ENCODE results near the gene KRT33A. TPM values are rescaled to one million over a fixed set of nuclear protein-coding genes. Genes with fewer than 3 reads are reported as not detected.

Gene KRT33A
- total RNA-seq, 1 donor from 2014 or later = not detected

DNA sequence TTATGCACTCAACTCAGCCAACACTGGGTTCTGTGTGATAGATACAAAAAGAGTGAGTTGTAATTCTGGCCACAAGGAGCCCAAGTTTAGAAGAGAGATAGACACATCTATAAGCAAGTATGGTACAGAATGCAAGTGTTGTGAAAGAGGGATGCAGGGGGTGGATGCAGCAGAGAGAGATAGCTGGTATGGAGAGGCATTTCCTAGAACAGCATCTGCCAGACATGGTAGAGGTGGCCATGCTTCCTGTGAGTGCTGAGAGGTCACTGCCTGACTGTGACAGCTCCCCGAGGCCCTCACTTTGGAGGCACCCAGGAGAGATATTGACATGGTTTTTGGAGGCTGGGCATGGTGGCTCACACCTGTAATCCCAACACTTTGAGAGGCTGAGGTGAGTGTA, 39.5 kb downstream of the KRT33A start:
- H3K4me1 Mint-ChIP-seq (ENCODE audit: unreplicated experiment) = peaks cover 15% of the 10 kb centered on the region
- no peak overlapping the region for H3K27ac Mint-ChIP-seq (ENCODE audit: unreplicated experiment)
- H3K4me3 Mint-ChIP-seq (ENCODE audit: unreplicated experiment) = no peak overlapping the region
- H3K36me3 Mint-ChIP-seq (ENCODE audit: low read depth, unreplicated experiment) = peaks cover 6% of the 10 kb centered on the region
- TF ChIP-seq, protein P1, sequence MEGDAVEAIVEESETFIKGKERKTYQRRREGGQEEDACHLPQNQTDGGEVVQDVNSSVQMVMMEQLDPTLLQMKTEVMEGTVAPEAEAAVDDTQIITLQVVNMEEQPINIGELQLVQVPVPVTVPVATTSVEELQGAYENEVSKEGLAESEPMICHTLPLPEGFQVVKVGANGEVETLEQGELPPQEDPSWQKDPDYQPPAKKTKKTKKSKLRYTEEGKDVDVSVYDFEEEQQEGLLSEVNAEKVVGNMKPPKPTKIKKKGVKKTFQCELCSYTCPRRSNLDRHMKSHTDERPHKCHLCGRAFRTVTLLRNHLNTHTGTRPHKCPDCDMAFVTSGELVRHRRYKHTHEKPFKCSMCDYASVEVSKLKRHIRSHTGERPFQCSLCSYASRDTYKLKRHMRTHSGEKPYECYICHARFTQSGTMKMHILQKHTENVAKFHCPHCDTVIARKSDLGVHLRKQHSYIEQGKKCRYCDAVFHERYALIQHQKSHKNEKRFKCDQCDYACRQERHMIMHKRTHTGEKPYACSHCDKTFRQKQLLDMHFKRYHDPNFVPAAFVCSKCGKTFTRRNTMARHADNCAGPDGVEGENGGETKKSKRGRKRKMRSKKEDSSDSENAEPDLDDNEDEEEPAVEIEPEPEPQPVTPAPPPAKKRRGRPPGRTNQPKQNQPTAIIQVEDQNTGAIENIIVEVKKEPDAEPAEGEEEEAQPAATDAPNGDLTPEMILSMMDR (IDR thresholded peaks at IDR 0.05; ENCODE audit: unreplicated experiment) = no peak
- H3K9me3 Mint-ChIP-seq (ENCODE audit: unreplicated experiment) = no peaks in the 10 kb centered on the region
- no peak for DNase-seq (ENCODE audit: low spot score)
- H3K27me3 Mint-ChIP-seq (ENCODE audit: unreplicated experiment) = peaks cover 8% of the 10 kb centered on the region

DNA sequence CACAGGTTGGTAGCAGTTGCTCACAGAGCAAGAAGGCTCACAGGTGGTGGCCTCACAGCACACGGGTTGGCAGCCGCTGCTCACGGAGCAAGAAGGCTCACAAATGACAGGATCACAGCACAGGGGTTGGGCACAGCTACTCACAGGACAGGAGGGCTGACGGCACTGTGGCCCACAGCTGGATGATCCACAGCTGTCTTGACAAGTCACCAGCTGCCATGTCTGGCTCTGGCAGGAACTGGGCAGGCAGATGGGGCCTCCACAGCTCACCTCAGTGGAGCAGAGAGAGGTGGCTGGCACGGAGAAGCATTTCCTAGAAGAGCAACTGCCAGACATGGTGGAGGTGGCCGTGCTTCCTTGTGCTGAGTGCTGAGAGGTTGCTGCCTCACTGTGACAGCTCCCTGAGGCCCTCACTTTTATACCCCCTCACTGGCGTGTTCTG, 41.7 kb downstream of the KRT33A start, which contains the start of gene KRTAP16-1:
KRTAP16-1 (minus strand) TSS at position 392 of the 442 bp plus-strand sequence; CDS start at position 336, 56 bp downstream.
- TF ChIP-seq, protein P1 (IDR thresholded peaks at IDR 0.05; ENCODE audit: unreplicated experiment) = no peak
- Mint-ChIP-seq H3K4me1 (ENCODE audit: unreplicated experiment) (peaks cover 15% of the 10 kb centered on the region), H3K4me3 (ENCODE audit: unreplicated experiment) (no peak within 1 kb of the TSS), H3K9me3 (ENCODE audit: unreplicated experiment) (no peaks in the 10 kb centered on the region), H3K36me3 (ENCODE audit: low read depth, unreplicated experiment) (peaks cover 6% of the 10 kb centered on the region), H3K27ac (ENCODE audit: unreplicated experiment) (no peak within 1 kb of the TSS), H3K27me3 (ENCODE audit: unreplicated experiment) (peaks cover 8% of the 10 kb centered on the region)
- DNase-seq (ENCODE audit: low spot score) = no peak

DNA sequence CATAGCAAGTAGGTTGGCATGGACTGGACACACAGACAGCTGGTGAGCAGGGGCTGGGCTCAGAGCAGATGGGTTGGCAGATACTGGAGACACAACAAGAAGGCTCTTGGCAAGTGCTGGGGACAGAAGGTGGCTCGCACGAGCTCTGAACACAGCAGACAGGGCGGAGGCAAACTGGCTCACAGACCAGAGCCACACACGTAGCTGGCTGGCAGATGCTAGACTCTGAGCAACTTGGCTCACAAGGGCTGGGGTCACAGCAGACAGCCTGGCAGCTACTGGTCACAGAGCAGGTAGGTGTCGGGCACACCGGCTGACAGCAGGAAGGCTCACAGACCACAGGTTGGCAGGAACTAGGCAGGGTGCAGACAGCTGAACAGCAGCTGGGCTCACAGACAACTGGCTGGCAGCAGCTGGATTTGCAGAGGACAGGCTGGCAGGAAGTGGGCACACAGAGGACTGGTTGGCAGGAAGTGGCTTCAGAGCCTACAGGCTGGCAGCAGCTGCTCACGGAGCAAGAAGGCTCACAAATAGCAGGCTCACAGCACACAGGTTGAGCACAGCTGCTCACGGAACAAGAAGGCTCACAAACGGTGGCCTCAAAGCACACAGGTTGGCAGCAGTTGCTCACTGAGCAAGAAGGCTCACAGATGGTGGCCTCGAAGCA, 42.2 kb downstream of the KRT33A start:
- H3K27me3 Mint-ChIP-seq (ENCODE audit: unreplicated experiment) = peaks cover 8% of the 10 kb centered on the region
- H3K27ac Mint-ChIP-seq (ENCODE audit: unreplicated experiment) = no peak overlapping the region
- no peak overlapping the region for H3K4me3 Mint-ChIP-seq (ENCODE audit: unreplicated experiment)
- peaks cover 15% of the 10 kb centered on the region for H3K4me1 Mint-ChIP-seq (ENCODE audit: unreplicated experiment)
- DNase-seq (ENCODE audit: low spot score) = no peak
- TF ChIP-seq, protein P1 (IDR thresholded peaks at IDR 0.05; ENCODE audit: unreplicated experiment) = no peak
- peaks cover 6% of the 10 kb centered on the region for H3K36me3 Mint-ChIP-seq (ENCODE audit: low read depth, unreplicated experiment)
- no peaks in the 10 kb centered on the region for H3K9me3 Mint-ChIP-seq (ENCODE audit: unreplicated experiment)

DNA sequence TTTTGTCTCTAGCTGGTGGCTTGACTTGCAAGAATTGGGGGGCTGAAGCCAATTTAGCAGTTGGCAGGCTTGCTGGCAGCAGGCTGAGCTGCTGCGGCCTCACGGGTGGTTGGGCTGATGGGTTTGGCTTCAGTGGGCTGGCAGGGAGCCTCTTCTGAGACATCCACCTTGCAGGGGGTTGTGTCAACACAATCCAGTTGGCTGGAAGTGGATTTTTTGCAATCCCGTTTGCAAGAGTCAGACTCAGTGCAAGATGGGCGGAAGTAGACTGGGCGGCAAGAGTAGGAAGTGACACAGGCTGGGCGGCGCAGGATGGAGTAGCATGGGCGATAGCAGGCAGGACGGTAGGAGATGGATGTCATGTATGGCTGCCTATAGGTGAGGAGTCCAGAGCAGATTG, 43.0 kb downstream of the KRT33A start:
- no peaks in the 10 kb centered on the region for H3K9me3 Mint-ChIP-seq (ENCODE audit: unreplicated experiment)
- DNase-seq (ENCODE audit: low spot score) = no peak
- H3K27me3 Mint-ChIP-seq (ENCODE audit: unreplicated experiment) = peaks cover 8% of the 10 kb centered on the region
- H3K4me1 Mint-ChIP-seq (ENCODE audit: unreplicated experiment) = peaks cover 15% of the 10 kb centered on the region
- H3K36me3 Mint-ChIP-seq (ENCODE audit: low read depth, unreplicated experiment) = peaks cover 6% of the 10 kb centered on the region
- TF ChIP-seq, protein P1 (IDR thresholded peaks at IDR 0.05; ENCODE audit: unreplicated experiment) = no peak
- no peak overlapping the region for H3K27ac Mint-ChIP-seq (ENCODE audit: unreplicated experiment)
- H3K4me3 Mint-ChIP-seq (ENCODE audit: unreplicated experiment) = no peak overlapping the region

DNA sequence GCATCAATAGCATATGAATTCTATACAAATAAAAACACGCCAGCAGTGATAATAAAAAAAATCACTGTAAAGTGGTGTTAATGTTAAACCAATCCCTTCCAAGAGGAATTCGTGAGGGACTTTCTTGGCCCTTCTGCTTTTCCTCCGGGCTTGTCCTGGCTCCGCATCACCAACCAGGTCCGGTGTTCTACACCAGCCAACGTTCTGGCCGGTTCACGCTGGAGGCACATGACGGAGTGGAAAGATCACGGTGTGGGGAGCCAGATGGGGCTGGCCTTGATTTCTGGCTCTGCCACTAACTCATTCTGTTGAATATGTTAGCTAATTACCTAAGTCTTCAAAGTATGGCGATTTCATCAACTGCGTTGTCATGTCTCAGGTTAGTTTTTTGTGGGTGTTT, 46.5 kb downstream of the KRT33A start:
- no peaks in the 10 kb centered on the region for H3K9me3 Mint-ChIP-seq (ENCODE audit: unreplicated experiment)
- no peak overlapping the region for H3K27ac Mint-ChIP-seq (ENCODE audit: unreplicated experiment)
- H3K4me1 Mint-ChIP-seq (ENCODE audit: unreplicated experiment) = peaks cover 15% of the 10 kb centered on the region
- no peak overlapping the region for H3K4me3 Mint-ChIP-seq (ENCODE audit: unreplicated experiment)
- peaks cover 6% of the 10 kb centered on the region for H3K36me3 Mint-ChIP-seq (ENCODE audit: low read depth, unreplicated experiment)
- H3K27me3 Mint-ChIP-seq (ENCODE audit: unreplicated experiment) = peaks cover 4% of the 10 kb centered on the region
- TF ChIP-seq, protein P1 (IDR thresholded peaks at IDR 0.05; ENCODE audit: unreplicated experiment) = no peak
- no peak for DNase-seq (ENCODE audit: low spot score)

Data from endothelial cell (in vitro differentiated cells).